Activated T-helper 1 cell treated with anti-CD3 and anti-CD28 coated beads, Interleukin-12 subunit alpha, Interleukin-12 subunit beta, Interleukin-2, Interleukin-4 antibody, amounts not matched to agents 30 ng/mL and 10 ng/mL and 1 ng/mL, durations not matched to agents 14 hours and 24 hours and 36 hours (primary cell): Measurements from ENCODE around the gene PRICKLE3. TPM values are rescaled to one million over a fixed set of nuclear protein-coding genes. Genes with fewer than 3 reads are reported as not detected.

Source experiments
- DNase-seq: peaks from one replicate; pipeline ENCODE4 v3.0.0; 2021; ENCODE audit warnings: low spot score
- H3K27ac Mint-ChIP-seq: one replicate; pipeline ENCODE4 v1.8.0; 2021; ENCODE audit warnings: mild to moderate bottlenecking, mixed read lengths
- H3K27me3 Mint-ChIP-seq: one replicate; pipeline ENCODE4 v1.8.0; 2022; ENCODE audit warnings: mild to moderate bottlenecking, moderate library complexity, mixed read lengths; ENCODE audit not compliant: insufficient read depth
- H3K36me3 Mint-ChIP-seq: one replicate; pipeline ENCODE4 v1.8.0; 2021; ENCODE audit warnings: low read depth, mixed read lengths
- H3K4me1 Mint-ChIP-seq: one replicate; pipeline ENCODE4 v1.8.0; 2021; ENCODE audit warnings: low read depth, mixed read lengths
- H3K4me3 Mint-ChIP-seq: one replicate; pipeline ENCODE4 v1.8.0; 2021; ENCODE audit warnings: mild to moderate bottlenecking, moderate library complexity, mixed read lengths
- H3K9me3 Mint-ChIP-seq: one replicate; pipeline ENCODE4 v1.8.0; 2021; ENCODE audit warnings: mixed read lengths
- intact Hi-C: fragments of 100-400 bp; cut with micrococcal nuclease; formaldehyde crosslinking; loops from one replicate; pipeline ENCODE4 v1.15.1; 2024
- total RNA-seq: library from RNA; stranded (reverse); gene quantifications from 2 replicates; pipeline ENCODE4 v1.2.3, GENCODE V29; 2022

The PRICKLE3 gene
- total RNA-seq, 1 donor from 2014 or later: 20.4 TPM

- Mint-ChIP-seq H3K27me3 (no peaks in the 10 kb centered on the region), H3K4me3 (peak overlapping the region; percentile 5), H3K36me3 (peaks cover 2% of the 10 kb centered on the region), H3K27ac (no peak overlapping the region), H3K9me3 (no peaks in the 10 kb centered on the region), H3K4me1 (peaks cover 26% of the 10 kb centered on the region)
- intact Hi-C loops: no loop called here
- no peak for DNase-seq
Observed at GRCh38 chrX:49188468-49189076, 2.4 kb upstream of the PRICKLE3 start.

DNA sequence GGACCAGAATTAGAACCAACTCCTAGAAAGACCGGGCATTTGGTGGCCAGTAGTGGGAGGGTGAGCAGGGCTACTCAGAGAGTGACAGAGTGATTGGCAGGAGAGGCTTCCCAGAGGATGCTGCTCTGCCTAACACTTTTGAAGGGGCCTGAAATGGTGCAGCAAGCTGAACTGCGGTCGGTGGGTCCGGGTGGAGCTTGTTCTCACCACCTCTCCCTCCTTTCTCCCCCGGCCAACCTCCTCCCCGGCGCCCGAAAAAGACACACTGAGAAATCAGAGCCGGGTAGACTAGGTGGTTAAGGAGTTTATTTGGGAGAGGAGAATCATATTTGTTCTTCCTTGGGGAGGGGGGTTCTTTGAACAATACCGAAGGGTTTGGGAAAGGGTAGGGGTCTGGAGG, 1.4 kb upstream of the PRICKLE3 start:
- Mint-ChIP-seq H3K9me3 (no peaks in the 10 kb centered on the region), H3K27ac (peak overlapping the region; percentile 34), H3K36me3 (peaks cover 3% of the 10 kb centered on the region), H3K27me3 (no peaks in the 10 kb centered on the region), H3K4me3 (peak overlapping the region; percentile 37), H3K4me1 (peaks cover 16% of the 10 kb centered on the region)
- DNase-seq: no peak
- intact Hi-C loops: no loop called here

DNA sequence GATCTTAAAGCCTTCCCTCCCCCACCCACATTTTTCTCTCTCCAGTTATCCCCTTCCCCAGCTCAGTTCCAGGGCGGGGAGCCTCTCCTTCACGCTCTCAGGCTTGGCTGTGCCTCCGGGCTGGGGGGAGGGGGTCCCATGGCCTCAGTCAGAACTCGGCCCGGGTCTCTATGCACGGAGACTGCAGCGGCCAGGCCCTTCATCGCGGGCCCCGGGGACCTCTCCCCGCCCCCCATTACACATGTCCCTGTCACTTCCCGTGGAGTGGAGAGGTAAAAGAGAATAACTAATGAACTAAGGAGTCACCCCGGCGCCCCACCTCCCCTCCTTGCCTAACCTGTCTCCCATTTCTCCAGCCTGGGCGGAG, 838 bp upstream of the PRICKLE3 start:
- H3K4me3 Mint-ChIP-seq: peak overlapping the region; percentile 84
- DNase-seq: no peak
- H3K4me1 Mint-ChIP-seq: peaks cover 15% of the 10 kb centered on the region
- intact Hi-C loops: no loop called here
- no peaks in the 10 kb centered on the region for H3K9me3 Mint-ChIP-seq
- H3K27ac Mint-ChIP-seq: peak overlapping the region; percentile 34
- peaks cover 7% of the 10 kb centered on the region for H3K36me3 Mint-ChIP-seq
- H3K27me3 Mint-ChIP-seq: no peaks in the 10 kb centered on the region

GRCh38 chrX:49184294-49185281, 1.6 kb downstream of the PRICKLE3 start:
- intact Hi-C loops: loop anchor here (1.0 kb wide), 1 partner anchor 12 kb away; no protein-coding TSS in a partner anchor
- Mint-ChIP-seq H3K27ac (peak overlapping the region; percentile 75), H3K9me3 (no peaks in the 10 kb centered on the region), H3K27me3 (no peaks in the 10 kb centered on the region), H3K4me3 (peak overlapping the region; percentile 84), H3K4me1 (peaks cover 13% of the 10 kb centered on the region), H3K36me3 (peaks cover 17% of the 10 kb centered on the region)
- no peak for DNase-seq

DNA sequence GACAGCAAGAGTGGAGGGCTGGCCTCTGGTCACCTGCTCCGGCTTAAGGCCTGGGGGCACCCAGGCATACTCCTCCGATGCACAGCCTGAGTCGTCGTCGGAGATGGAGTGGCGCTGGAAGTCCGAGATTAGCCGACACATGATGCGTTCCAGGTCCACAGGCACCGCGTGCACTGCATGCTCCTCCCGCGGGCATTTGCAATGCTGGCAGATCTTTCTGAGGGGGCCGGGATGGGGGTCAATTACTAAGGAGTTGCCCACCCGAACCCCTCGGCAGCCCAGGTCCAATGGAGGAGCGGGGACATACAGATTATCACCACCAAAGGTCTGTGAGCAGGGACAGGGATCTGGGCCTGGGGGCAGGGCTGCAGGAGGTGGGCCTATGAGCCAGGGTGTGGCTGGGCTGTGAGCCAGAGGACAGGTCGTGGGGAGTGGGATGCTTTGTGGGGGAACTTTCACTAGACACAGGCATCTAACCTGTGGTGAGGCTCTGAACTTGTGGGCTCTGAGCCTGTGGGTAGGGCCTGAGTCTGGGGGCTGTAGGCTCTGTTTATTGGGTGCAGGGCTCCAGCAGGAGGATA, 2.4 kb downstream of the PRICKLE3 start:
- Mint-ChIP-seq H3K27ac (no peak overlapping the region), H3K36me3 (peaks cover 23% of the 10 kb centered on the region), H3K27me3 (no peaks in the 10 kb centered on the region), H3K4me1 (peaks cover 13% of the 10 kb centered on the region), H3K9me3 (no peaks in the 10 kb centered on the region), H3K4me3 (peak overlapping the region; percentile 84)
- intact Hi-C loops: loop anchor here (1.0 kb wide), 1 partner anchor 11 kb away; no protein-coding TSS in a partner anchor
- DNase-seq: no peak

DNA sequence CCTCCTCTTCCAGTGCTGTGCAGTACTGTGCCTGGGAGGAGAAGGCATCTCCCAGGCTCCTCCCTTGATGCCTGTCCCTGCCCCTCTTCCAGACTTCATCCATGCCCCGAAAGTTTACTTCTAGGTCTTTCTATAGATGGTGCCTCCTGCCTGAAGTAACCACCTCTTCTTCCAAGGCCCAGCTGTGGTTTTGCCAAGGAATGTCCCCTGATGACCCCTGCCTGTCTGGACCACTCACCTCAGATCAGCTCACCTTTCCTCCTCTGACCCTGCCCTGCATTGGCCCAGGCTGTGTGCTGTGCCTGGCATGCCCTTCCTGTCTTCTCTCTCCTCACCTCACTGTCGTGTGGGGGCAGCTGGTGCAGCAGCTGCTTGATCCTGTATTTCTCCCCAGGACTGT, 6.8 kb downstream of the PRICKLE3 start:
- Mint-ChIP-seq H3K27ac (peak overlapping the region; percentile 29), H3K36me3 (peaks cover 38% of the 10 kb centered on the region)

DNA sequence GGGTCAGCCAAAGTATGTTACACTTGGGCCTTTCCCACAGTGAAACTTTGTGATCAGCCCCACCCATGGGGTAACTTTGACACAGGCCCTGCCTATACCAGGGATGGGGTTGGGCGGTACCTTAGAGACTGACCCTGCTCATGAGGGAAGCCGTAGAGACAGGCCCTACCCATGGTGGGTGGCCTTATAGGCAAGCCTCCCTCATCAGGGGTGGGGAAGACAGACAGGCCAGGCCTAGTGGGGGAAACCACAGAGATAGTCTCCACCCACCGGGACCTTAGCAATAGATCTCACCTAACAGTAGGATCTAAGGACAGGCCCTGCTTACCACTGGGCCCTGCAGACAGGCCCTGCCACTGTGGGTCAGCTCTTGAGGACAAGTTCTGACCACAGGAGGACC, 7.6 kb downstream of the PRICKLE3 start:
- no peak overlapping the region for H3K27ac Mint-ChIP-seq
- peaks cover 42% of the 10 kb centered on the region for H3K36me3 Mint-ChIP-seq
- intact Hi-C loops: no loop called here

More for the DNA sequence above, 6.8 kb downstream of the PRICKLE3 start:
- no peaks in the 10 kb centered on the region for H3K27me3 Mint-ChIP-seq
- intact Hi-C loops: no loop called here
- no peak overlapping the region for H3K4me3 Mint-ChIP-seq
- no peak for DNase-seq
- peaks cover 14% of the 10 kb centered on the region for H3K4me1 Mint-ChIP-seq
- H3K9me3 Mint-ChIP-seq: no peaks in the 10 kb centered on the region

DNA sequence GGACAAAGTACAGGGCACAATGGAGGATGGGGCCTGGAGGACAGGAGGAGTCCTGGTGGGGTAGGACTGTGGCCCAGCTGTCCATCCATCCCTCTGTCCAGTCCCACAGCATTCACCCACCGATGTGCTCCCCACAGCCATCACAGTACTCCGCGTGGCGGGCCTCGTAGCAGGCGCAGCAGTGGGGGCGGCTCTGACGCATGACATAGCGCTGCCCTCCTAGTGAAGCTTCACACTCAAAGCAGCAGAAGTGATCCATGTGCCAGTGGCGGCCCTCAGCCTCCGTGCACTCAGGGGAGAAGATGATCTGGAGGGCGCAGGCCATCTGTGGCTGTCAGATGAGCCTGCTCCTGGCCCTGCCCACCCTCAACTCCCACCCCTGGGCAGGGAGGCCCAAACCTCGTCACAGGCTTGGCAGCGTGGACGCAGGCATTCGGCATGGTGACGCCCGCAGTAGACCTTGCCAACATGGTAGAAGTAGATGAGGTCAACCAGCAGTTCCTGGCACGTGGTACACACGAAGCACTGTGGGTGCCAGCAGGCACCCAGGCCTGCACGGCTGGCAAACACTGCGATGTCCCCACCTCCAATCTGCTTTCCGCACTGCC, 8.2 kb downstream of the PRICKLE3 start:
- Mint-ChIP-seq H3K4me3 (no peak overlapping the region), H3K9me3 (no peaks in the 10 kb centered on the region), H3K27ac (no peak overlapping the region), H3K36me3 (peaks cover 42% of the 10 kb centered on the region), H3K27me3 (no peaks in the 10 kb centered on the region), H3K4me1 (peaks cover 14% of the 10 kb centered on the region)
- intact Hi-C loops: no loop called here
- no peak for DNase-seq

More for the DNA sequence above, 7.6 kb downstream of the PRICKLE3 start:
- DNase-seq: no peak
- H3K27me3 Mint-ChIP-seq: no peaks in the 10 kb centered on the region
- H3K4me3 Mint-ChIP-seq: no peak overlapping the region
- H3K4me1 Mint-ChIP-seq: peaks cover 14% of the 10 kb centered on the region
- H3K9me3 Mint-ChIP-seq: no peaks in the 10 kb centered on the region

- H3K9me3 Mint-ChIP-seq: no peaks in the 10 kb centered on the region
- no peaks in the 10 kb centered on the region for H3K27me3 Mint-ChIP-seq
- peaks cover 43% of the 10 kb centered on the region for H3K36me3 Mint-ChIP-seq
- DNase-seq: no peak
- H3K4me1 Mint-ChIP-seq: peaks cover 14% of the 10 kb centered on the region
- no peak overlapping the region for H3K4me3 Mint-ChIP-seq
- intact Hi-C loops: no loop called here
- no peak overlapping the region for H3K27ac Mint-ChIP-seq
Observed at GRCh38 chrX:49177338-49177833, 8.8 kb downstream of the PRICKLE3 start.

DNA sequence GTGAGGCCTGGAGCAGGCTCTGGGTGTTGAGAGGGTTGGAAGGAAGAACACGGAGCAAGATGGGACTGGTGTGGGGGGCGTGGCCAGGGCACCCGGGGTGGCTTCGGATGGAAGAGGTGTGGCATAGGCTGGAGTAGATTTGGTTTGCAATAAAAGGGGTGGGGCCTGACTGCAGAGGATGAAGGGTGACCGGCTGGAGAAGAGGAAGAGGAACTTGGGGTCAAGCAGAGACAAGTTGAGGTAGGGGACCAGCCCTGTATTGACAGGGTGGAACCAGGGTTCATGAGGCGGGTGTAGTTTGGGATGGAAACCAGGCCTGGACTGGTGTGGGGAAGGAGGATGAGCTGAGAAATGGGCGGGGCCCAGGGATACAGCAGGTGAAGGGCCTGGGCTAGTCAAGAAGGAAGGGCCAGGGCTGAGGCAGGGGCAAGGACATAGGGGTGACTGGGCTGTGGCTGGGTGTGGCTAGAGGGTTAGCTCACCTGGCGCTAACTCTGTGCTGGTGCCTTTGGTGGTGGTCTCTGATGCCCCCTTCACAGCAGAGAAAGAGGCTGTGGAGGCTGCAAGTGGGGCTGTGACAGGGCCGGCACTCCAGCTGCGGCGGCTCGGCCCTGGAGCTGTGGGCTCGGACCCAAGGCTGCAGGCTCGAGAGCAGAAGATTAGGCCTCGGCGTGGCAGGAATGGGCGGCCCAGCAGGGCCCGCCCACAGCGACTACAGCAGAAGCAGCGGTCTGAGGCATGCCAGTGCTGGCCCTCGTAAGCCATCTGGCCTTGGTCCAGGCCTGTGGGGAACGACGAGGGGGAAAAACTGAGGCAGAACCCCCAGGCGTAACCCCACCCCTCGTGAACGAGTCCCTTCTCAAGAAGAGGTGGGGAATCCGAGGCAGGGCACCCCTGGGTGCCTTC, 9.5 kb downstream of the PRICKLE3 start:
- no peaks in the 10 kb centered on the region for H3K27me3 Mint-ChIP-seq
- peaks cover 40% of the 10 kb centered on the region for H3K36me3 Mint-ChIP-seq
- DNase-seq: no peak
- no peak overlapping the region for H3K27ac Mint-ChIP-seq
- peaks cover 14% of the 10 kb centered on the region for H3K4me1 Mint-ChIP-seq
- no peak overlapping the region for H3K4me3 Mint-ChIP-seq
- intact Hi-C loops: no loop called here
- no peaks in the 10 kb centered on the region for H3K9me3 Mint-ChIP-seq

- Mint-ChIP-seq H3K9me3 (no peaks in the 10 kb centered on the region), H3K4me3 (no peak overlapping the region), H3K27ac (no peak overlapping the region), H3K36me3 (peaks cover 36% of the 10 kb centered on the region), H3K4me1 (peaks cover 14% of the 10 kb centered on the region), H3K27me3 (no peaks in the 10 kb centered on the region)
- no peak for DNase-seq
- intact Hi-C loops: no loop called here
Observed at GRCh38 chrX:49175435-49176274, 10.5 kb downstream of the PRICKLE3 start.
